WTC11 (cell line): ENCODE data around the gene ZNF609. TPM values are rescaled to one million over a fixed set of nuclear protein-coding genes. Genes with fewer than 3 reads are reported as not detected.
A peak's percentile ranks its signal among the peaks of the same experiment; 100 is the strongest.
"Not testable (repeated sequence)": the region's sequence is repeated elsewhere in the genome, so short reads cannot be mapped to it uniquely, and the experiment has no call there.

ENCODE experiments used
- ATAC-seq: fragments of 200-7000 bp; cut with Tn5 transposase; 2 replicates; pipeline ENCODE4 v1.10.0; 2021; ENCODE audit warnings: mild to moderate bottlenecking, moderate library complexity
- CTCF ChIA-PET: fragments of 300-600 bp; sonication (Branson Sonifier 250); formaldehyde crosslinking; loops from one replicate; lab custom pipeline; 2021; ENCODE audit warnings: antibody characterized with exemption; lab: Charles Lee
- POLR2A ChIA-PET: fragments of 350-600 bp; sonication (Branson Sonifier 250); formaldehyde crosslinking; loops from one replicate; lab custom pipeline; 2021; ENCODE audit warnings: antibody characterized with exemption; lab: Charles Lee
- DNase-seq: peaks from one replicate; pipeline ENCODE4 v3.0.0; 2021; ENCODE audit warnings: low spot score
- H3K27ac Mint-ChIP-seq: 2 replicates; pipeline ENCODE4 v1.8.0; 2021; ENCODE audit warnings: mixed read lengths
- H3K27me3 Mint-ChIP-seq: 2 replicates; pipeline ENCODE4 v1.8.0; 2021; ENCODE audit warnings: low read depth, mild to moderate bottlenecking, moderate library complexity, mixed read lengths
- H3K36me3 Mint-ChIP-seq: 2 replicates; pipeline ENCODE4 v1.8.0; 2021; ENCODE audit warnings: mixed read lengths
- H3K4me1 Mint-ChIP-seq: 2 replicates; pipeline ENCODE4 v1.8.0; 2022; ENCODE audit warnings: mixed read lengths
- H3K4me3 Mint-ChIP-seq: 2 replicates; pipeline ENCODE4 v1.8.0; 2021; ENCODE audit warnings: mild to moderate bottlenecking, moderate library complexity, mixed read lengths
- H3K9me3 Mint-ChIP-seq: 2 replicates; pipeline ENCODE4 v1.8.0; 2021; ENCODE audit warnings: mixed read lengths
- FOXJ3 ChIP-seq: sonication (generic); formaldehyde crosslinking; IDR thresholded peaks from 2 replicates; pipeline ENCODE4 v1.9.0; 2021; ENCODE audit warnings: missing genetic modification reagents, mild to moderate bottlenecking, borderline replicate concordance
- GTF2I ChIP-seq: fragments of 250-450 bp; sonication (Bioruptor Pico); conservative IDR thresholded peaks from 2 replicates; pipeline ENCODE4 v1.4.0; 2021; ENCODE audit warnings: mild to moderate bottlenecking
- NR2C2 ChIP-seq: sonication (generic); formaldehyde crosslinking; IDR thresholded peaks from 2 replicates; pipeline ENCODE4 v1.8.0; 2022; ENCODE audit warnings: mild to moderate bottlenecking, missing genetic modification reagents
- RELA ChIP-seq: sonication (generic); formaldehyde crosslinking; IDR thresholded peaks from 2 replicates; pipeline ENCODE4 v1.8.1; 2022; ENCODE audit warnings: missing genetic modification reagents, mild to moderate bottlenecking, borderline replicate concordance
- SOX15 ChIP-seq: fragments of 250-450 bp; sonication (Bioruptor Pico); IDR thresholded peaks from 2 replicates; pipeline ENCODE4 v1.9.0; 2021; ENCODE audit warnings: mild to moderate bottlenecking
- ZBTB21 ChIP-seq: sonication (generic); formaldehyde crosslinking; IDR thresholded peaks from 2 replicates; pipeline ENCODE4 v1.8.1; 2023; ENCODE audit warnings: mild to moderate bottlenecking, missing genetic modification reagents, borderline replicate concordance
- ZNF121 ChIP-seq: sonication (generic); formaldehyde crosslinking; IDR thresholded peaks from 2 replicates; pipeline ENCODE4 v1.8.0; 2023; ENCODE audit warnings: missing genetic modification reagents
- total RNA-seq: library from RNA; stranded (reverse); gene quantifications from 3 replicates; pipeline ENCODE4 v1.2.3, GENCODE V29; 2021
- TF ChIP-seq, protein P1 (sequence below): sonication (generic); formaldehyde crosslinking; IDR thresholded peaks from 2 replicates; pipeline ENCODE4 v1.8.1; 2022; ENCODE audit warnings: low read depth, mild to moderate bottlenecking, moderate library complexity, missing genetic modification reagents, borderline replicate concordance
- TF ChIP-seq, protein P2 (sequence below): sonication (generic); formaldehyde crosslinking; IDR thresholded peaks from 2 replicates; pipeline ENCODE4 v1.8.1; 2023; ENCODE audit warnings: mild to moderate bottlenecking, missing genetic modification reagents, borderline replicate concordance
- TF ChIP-seq, protein P3 (sequence below): sonication (generic); formaldehyde crosslinking; IDR thresholded peaks from 2 replicates; pipeline ENCODE4 v1.8.0; 2023; ENCODE audit warnings: missing genetic modification reagents
- TF ChIP-seq, protein P4 (sequence below): fragments of 250-450 bp; sonication (Bioruptor Pico); IDR thresholded peaks from 2 replicates; pipeline ENCODE4 v1.9.0; 2021; ENCODE audit warnings: mild to moderate bottlenecking
- TF ChIP-seq, protein P5 (sequence below): sonication (generic); formaldehyde crosslinking; IDR thresholded peaks from 2 replicates; pipeline ENCODE4 v1.8.0; 2022; ENCODE audit warnings: mild to moderate bottlenecking, missing genetic modification reagents
- TF ChIP-seq, protein P6 (sequence below): sonication (generic); formaldehyde crosslinking; IDR thresholded peaks from 2 replicates; pipeline ENCODE4 v1.8.1; 2023; ENCODE audit warnings: mild to moderate bottlenecking, missing genetic modification reagents

The ZNF609 gene
- total RNA-seq, 1 experiment from 2014 or later = 47.4 TPM

DNA sequence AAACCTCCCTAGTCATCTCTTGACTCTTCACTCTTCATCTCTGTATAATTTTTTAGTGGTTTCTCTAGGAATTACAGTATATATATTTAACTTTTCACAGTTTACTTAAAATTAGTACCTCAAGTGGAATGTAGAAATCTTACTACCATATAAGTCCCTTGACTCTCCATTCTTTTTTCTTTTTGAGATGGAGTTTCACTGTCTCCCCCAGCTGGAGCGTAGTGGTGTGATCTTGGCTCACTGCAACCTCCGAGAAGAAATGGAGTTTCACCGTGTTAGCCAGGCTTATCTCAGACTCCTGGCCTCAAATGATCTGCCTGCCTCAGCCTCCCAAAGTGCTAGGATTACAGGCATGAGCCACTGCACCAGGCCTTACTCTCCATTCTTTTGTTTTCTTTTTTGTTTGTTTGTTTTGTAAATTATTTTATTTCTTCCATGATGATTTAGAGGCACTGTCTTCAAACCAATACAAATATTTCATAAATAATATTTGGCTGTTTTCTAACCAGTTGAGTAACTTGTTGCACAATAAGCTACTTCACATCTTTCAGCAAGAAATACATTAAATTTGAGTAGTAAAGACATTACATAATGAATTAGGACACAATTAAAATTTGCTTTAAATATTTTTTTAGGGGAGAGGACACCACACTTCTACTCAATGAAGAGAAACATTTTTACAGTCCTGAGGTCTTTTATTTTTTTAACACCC is 170.2 kb downstream of the ZNF609 start:
- peaks cover 25% of the 10 kb centered on the region for H3K4me1 Mint-ChIP-seq
- H3K9me3 Mint-ChIP-seq = no peaks in the 10 kb centered on the region
- no peak for DNase-seq
- H3K4me3 Mint-ChIP-seq = no peak overlapping the region
- CTCF ChIA-PET = no interaction called here
- H3K36me3 Mint-ChIP-seq = no peaks in the 10 kb centered on the region
- TF ChIP-seq ZNF121 (CRISPR knock-in tag) (no peak), NR2C2 (no peak), SOX15 (no peak), FOXJ3 (no peak), GTF2I (no peak), RELA (no peak), ZBTB21 (CRISPR knock-in tag) (no peak)
- TF ChIP-seq, protein P1, sequence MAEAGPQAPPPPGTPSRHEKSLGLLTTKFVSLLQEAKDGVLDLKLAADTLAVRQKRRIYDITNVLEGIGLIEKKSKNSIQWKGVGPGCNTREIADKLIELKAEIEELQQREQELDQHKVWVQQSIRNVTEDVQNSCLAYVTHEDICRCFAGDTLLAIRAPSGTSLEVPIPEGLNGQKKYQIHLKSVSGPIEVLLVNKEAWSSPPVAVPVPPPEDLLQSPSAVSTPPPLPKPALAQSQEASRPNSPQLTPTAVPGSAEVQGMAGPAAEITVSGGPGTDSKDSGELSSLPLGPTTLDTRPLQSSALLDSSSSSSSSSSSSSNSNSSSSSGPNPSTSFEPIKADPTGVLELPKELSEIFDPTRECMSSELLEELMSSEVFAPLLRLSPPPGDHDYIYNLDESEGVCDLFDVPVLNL (CRISPR knock-in tag) = no peak
- TF ChIP-seq, protein P2, sequence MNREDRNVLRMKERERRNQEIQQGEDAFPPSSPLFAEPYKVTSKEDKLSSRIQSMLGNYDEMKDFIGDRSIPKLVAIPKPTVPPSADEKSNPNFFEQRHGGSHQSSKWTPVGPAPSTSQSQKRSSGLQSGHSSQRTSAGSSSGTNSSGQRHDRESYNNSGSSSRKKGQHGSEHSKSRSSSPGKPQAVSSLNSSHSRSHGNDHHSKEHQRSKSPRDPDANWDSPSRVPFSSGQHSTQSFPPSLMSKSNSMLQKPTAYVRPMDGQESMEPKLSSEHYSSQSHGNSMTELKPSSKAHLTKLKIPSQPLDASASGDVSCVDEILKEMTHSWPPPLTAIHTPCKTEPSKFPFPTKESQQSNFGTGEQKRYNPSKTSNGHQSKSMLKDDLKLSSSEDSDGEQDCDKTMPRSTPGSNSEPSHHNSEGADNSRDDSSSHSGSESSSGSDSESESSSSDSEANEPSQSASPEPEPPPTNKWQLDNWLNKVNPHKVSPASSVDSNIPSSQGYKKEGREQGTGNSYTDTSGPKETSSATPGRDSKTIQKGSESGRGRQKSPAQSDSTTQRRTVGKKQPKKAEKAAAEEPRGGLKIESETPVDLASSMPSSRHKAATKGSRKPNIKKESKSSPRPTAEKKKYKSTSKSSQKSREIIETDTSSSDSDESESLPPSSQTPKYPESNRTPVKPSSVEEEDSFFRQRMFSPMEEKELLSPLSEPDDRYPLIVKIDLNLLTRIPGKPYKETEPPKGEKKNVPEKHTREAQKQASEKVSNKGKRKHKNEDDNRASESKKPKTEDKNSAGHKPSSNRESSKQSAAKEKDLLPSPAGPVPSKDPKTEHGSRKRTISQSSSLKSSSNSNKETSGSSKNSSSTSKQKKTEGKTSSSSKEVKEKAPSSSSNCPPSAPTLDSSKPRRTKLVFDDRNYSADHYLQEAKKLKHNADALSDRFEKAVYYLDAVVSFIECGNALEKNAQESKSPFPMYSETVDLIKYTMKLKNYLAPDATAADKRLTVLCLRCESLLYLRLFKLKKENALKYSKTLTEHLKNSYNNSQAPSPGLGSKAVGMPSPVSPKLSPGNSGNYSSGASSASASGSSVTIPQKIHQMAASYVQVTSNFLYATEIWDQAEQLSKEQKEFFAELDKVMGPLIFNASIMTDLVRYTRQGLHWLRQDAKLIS (CRISPR knock-in tag) = no peak
- TF ChIP-seq, protein P3, sequence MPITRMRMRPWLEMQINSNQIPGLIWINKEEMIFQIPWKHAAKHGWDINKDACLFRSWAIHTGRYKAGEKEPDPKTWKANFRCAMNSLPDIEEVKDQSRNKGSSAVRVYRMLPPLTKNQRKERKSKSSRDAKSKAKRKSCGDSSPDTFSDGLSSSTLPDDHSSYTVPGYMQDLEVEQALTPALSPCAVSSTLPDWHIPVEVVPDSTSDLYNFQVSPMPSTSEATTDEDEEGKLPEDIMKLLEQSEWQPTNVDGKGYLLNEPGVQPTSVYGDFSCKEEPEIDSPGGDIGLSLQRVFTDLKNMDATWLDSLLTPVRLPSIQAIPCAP = no peak
- TF ChIP-seq, protein P4, sequence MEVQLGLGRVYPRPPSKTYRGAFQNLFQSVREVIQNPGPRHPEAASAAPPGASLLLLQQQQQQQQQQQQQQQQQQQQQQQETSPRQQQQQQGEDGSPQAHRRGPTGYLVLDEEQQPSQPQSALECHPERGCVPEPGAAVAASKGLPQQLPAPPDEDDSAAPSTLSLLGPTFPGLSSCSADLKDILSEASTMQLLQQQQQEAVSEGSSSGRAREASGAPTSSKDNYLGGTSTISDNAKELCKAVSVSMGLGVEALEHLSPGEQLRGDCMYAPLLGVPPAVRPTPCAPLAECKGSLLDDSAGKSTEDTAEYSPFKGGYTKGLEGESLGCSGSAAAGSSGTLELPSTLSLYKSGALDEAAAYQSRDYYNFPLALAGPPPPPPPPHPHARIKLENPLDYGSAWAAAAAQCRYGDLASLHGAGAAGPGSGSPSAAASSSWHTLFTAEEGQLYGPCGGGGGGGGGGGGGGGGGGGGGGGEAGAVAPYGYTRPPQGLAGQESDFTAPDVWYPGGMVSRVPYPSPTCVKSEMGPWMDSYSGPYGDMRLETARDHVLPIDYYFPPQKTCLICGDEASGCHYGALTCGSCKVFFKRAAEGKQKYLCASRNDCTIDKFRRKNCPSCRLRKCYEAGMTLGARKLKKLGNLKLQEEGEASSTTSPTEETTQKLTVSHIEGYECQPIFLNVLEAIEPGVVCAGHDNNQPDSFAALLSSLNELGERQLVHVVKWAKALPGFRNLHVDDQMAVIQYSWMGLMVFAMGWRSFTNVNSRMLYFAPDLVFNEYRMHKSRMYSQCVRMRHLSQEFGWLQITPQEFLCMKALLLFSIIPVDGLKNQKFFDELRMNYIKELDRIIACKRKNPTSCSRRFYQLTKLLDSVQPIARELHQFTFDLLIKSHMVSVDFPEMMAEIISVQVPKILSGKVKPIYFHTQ (CRISPR knock-in tag) = no peak
- POLR2A ChIA-PET = no interaction called here
- ATAC-seq = no peak
- peak overlapping the region; percentile 88 for H3K27ac Mint-ChIP-seq
- no peaks in the 10 kb centered on the region for H3K27me3 Mint-ChIP-seq

DNA sequence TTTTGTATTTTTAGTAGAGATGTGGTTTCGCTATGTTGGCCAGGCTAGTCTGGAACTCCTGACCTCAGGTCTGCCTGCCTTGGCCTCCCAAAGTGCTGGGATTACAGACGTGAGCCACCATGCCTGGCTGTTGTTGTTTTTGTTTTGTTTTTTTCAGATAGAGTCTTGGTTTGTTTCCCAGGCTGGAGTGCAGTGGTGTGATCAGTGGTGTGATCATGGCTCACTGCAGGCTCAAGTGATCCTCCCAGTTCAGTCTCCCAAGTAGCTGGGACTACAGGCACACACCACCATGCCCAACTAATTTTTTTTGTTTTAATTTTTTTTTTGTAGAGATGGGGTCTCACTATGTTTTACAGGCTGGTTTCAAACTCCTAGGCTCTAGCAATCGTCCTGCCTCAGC is 172.3 kb downstream of the ZNF609 start:
- ATAC-seq, H3K9me3 Mint-ChIP-seq, DNase-seq, H3K4me3 Mint-ChIP-seq, H3K27me3 Mint-ChIP-seq: not testable (repeated sequence)
- POLR2A ChIA-PET = interaction anchor here (0.6 kb wide), 1 partner anchor 57 kb away, joined by 3 read pairs; no protein-coding TSS in a partner anchor
- Mint-ChIP-seq H3K4me1 (peaks cover 37% of the 10 kb centered on the region), H3K27ac (0 out of 2 replicates have a peak overlapping the region, but pooled peaks have one; percentile 19), H3K36me3 (peaks cover 13% of the 10 kb centered on the region)
- CTCF ChIA-PET = interaction anchor here (3.6 kb wide), 1 partner anchor 19 kb away, joined by 24 read pairs; no protein-coding TSS in a partner anchor

DNA sequence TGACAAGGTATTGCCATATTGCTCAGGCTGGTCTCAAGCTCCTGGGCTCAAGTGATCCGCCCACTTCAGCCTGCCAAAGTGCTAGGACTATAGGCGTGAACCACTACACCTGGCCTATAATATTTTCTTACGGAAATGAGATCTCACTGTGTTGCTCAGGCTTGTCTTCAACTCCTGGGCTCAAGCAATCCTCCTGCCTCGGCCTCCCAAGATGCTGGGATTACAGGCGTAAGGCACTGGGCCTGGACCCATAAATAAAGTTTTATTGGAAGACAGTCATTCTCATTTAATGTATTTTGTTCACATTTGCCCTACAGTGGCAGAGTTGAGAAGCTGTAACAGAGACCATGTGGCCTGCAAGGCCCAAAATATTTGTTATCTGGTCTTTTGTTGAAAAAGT is 173.0 kb downstream of the ZNF609 start:
- ATAC-seq (no peak), DNase-seq (no peak)
- ChIA-PET POLR2A (no interaction called here), CTCF (interaction anchor here (1.1 to 3.6 kb wide), 3 partner anchors 16 to 48 kb away, joined by 3 to 24 read pairs (median 4); no protein-coding TSS in a partner anchor)
- Mint-ChIP-seq H3K4me3 (no peak overlapping the region), H3K36me3 (peaks cover 17% of the 10 kb centered on the region), H3K27me3 (no peaks in the 10 kb centered on the region), H3K4me1 (peaks cover 39% of the 10 kb centered on the region), H3K9me3 (peaks cover 13% of the 10 kb centered on the region), H3K27ac (peak overlapping the region; percentile 86)
- TF ChIP-seq, protein P2 (CRISPR knock-in tag) = no peak
- TF ChIP-seq, protein P5, sequence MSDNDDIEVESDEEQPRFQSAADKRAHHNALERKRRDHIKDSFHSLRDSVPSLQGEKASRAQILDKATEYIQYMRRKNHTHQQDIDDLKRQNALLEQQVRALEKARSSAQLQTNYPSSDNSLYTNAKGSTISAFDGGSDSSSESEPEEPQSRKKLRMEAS (CRISPR knock-in tag) = no peak
- TF ChIP-seq, protein P6, sequence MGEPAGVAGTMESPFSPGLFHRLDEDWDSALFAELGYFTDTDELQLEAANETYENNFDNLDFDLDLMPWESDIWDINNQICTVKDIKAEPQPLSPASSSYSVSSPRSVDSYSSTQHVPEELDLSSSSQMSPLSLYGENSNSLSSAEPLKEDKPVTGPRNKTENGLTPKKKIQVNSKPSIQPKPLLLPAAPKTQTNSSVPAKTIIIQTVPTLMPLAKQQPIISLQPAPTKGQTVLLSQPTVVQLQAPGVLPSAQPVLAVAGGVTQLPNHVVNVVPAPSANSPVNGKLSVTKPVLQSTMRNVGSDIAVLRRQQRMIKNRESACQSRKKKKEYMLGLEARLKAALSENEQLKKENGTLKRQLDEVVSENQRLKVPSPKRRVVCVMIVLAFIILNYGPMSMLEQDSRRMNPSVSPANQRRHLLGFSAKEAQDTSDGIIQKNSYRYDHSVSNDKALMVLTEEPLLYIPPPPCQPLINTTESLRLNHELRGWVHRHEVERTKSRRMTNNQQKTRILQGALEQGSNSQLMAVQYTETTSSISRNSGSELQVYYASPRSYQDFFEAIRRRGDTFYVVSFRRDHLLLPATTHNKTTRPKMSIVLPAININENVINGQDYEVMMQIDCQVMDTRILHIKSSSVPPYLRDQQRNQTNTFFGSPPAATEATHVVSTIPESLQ (CRISPR knock-in tag) = no peak
